HG02943 (cell line): ENCODE results near the gene FADS6.
"Not testable (repeated sequence)": the region's sequence is repeated elsewhere in the genome, so short reads cannot be mapped to it uniquely, and the experiment has no call there.

Source experiments
- ATAC-seq: cut with Tn5 transposase; IDR thresholded peaks from one replicate; pipeline ENCODE4 v1.9.1; 2021; ENCODE audit warnings: mild to moderate bottlenecking, low read depth, moderate library complexity; ENCODE audit not compliant: unreplicated experiment

Gene FADS6

DNA sequence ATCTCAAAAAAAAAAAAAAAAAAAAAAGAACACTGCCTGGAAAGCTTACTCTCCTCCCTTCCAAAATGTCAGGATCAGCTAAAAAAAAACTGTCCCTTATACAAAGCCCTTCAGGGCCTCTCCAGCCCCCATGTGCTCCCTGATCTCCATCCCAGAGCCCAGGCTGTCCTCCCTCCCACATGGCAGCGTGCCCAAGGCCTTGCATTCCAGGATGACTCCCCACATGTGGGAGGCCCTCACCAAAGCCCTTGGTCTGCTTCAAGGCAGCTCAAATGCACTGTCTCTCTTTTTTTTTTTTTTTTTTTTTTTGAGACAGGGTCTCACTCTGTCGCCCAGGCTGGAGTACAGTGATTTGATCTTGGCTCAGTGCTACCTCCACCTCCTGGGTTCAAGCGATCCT is 22.9 kb downstream of the FADS6 start:
- ATAC-seq, result no peak

DNA sequence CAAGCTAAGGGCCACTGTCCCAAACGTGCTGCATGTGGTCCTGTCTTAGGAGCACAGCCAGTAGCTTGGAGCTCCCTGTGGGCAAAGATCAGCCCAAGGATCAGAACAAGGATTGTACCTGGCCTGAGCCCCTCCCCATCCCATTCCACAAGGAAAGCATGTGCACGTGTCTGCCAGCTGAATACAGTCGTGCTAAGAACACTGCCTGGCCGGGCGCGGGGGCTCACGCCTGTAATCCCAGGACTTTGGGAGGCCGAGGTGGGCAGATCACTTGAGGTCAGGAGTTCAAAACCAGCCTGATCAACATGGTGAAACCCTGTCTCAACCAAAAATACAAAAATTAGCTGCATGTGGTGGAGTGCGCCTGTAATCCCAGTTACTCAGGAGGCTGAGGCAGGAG is 23.4 kb downstream of the FADS6 start:
- ATAC-seq, result not testable (repeated sequence)

DNA sequence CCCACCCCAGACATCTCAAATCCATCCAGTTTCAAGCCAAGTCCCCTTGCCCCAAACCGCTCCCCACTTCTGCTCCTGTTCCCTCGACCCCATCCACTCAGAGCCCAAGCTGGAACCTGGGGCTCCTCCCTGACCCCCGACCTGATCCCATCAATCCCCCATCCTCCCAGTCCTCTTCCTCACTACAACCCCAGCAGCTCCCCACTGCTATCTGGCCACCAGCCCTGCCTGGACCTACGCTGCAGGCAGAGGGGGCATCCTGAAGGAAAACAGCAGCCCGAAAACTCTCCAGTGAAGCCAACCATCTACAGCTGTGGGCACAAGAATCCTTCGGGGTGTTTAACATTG is 24.6 kb downstream of the FADS6 start:
- ATAC-seq, result no peak

DNA sequence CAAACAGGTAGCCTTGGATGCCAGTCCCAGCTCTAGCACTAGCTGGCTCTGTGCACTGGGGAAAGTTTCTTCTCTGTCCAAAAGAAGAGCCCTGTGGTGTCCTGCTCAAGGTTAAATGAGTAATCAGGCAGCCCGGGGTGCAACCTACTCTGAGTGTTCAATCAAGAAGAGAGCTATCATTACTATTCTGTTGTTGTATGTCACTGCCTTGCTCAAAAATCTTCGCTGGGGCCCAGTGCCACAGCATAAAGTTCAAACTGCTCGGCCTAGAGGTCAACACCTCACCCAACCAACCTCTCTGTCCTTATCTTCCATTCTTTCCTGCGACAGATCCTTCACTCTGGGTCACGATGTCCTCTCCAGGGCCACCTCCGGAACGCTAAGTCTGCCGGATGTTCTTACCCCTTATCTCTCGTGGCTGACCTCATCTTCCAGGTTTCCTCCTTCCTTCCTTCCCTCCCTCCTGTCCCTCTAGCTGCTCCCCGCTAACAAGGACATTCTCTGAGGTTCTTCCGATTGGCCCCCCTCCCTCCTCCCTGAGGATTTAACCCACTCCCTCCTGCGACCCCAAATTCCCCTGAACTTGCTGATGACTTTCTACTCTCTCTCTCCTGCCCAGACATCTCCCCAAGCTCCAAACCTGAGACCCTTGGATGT is 25.1 kb downstream of the FADS6 start:
- no peak for ATAC-seq

DNA sequence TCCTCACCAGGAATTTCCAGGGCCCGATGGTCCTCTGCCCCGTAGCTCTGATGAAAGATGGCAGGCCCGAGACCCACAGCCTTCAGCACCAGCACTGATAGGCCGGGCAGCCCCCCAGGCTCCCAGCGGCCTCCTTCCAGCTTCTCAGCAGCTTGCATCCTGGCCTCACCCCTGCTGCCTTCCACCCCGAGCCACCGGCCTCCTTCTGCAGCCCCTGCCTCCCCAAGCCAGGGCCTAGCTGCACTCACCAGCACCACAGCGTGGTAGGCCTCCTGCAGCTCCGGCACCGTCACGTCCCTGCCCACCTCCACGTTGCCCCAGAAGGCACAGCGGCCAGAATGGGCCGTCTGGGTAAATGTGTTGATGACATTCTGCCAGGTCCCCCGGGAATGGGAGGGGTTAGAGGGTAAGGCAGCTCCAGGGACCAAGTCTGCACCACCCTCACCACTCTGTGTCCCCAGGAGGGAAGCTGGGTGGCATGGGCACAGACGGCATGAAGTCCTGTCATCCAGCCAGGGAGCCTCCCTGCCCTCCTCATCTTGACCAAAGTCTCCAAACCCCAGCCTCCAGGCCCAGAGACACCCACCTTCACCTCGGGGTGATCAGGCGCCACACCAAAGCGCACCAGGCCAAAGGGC is 27.1 kb downstream of the FADS6 start:
- ATAC-seq, result no peak

DNA sequence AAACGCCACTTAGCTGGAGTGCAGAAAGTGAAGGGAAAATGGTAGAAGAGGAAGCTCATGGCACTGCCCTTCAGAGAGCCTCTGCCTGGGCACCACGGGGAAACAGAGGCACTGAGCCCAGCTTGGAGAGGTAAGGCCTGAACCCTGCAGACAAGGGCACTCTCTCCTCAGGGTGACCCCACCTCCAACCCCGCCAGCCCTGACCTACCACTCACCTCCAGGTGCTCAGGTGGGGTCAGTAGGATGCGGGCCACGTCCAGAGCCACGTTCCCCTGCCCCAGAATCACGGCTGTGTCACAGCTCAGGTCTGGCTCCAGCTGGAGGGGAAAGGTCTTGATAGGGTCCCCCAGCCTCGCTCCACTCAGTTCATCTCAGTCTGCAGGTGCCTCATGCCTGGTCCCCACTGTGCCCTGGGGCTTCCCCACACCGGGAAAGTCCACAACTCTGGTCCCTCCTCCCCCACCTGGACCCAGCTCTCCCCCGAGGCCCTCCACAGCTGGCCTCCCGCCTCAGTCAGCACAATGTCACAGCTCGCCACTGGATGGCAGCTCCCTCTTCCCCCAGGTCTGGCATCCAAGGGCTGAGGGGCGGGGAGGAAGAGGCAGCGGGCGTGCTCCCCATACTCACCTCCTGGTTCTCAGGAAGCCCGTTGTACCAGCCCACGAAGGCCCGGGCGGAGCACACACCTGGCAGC is 27.8 kb downstream of the FADS6 start:
- no peak for ATAC-seq

DNA sequence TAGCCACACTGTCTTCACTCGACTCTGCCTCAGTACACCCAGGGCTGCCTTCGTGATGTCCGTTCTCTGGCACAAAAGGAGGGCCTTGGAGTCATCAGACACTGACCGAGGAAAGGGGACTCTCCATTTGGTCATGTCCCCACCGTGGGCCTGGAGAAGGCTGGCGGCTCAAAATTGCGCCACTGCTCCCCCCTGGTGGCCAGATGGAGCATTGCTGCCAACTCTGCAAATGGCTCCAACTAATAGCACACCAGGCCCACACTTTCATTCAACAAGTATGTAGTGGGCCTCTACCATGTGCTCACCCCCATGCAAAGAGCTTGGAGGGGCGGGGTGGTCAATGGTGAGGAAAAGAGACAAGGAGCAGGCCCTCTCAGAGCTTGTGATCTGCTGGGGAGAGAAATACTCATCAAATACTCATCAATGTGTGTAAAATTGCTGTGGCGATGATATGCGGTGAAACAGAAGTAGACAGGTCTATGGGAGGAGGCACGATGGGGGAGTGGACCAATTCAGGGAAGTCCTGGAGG is 28.5 kb downstream of the FADS6 start:
- no peak for ATAC-seq

DNA sequence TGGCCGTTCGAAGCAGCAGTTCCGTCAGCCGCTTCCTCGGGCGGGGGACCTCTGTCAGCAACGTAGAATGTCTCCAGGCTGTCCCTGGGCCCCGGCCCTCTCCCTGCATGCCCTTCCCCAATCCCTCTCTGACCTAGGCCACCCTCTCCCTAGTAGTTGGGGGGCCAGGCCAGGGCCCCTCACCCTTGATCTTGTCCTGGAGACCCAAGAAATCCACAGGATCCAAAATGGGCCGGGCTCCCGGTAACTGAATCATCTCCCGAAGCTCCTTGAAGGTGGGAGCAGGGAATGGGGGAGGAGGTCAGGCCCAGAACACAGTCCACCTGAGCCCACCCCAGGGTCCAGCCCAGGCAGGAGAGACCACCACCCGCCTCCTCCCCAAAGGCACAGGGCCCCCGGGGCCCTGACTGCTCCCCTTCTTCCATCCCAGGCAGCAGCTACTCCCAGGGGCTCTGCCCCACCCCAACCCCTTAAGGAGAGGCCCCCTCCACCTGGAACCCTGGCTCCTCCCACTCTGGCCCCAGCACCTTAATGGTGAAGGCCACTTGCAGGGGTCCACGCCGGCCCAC is 29.1 kb downstream of the FADS6 start:
- ATAC-seq, result no peak

DNA sequence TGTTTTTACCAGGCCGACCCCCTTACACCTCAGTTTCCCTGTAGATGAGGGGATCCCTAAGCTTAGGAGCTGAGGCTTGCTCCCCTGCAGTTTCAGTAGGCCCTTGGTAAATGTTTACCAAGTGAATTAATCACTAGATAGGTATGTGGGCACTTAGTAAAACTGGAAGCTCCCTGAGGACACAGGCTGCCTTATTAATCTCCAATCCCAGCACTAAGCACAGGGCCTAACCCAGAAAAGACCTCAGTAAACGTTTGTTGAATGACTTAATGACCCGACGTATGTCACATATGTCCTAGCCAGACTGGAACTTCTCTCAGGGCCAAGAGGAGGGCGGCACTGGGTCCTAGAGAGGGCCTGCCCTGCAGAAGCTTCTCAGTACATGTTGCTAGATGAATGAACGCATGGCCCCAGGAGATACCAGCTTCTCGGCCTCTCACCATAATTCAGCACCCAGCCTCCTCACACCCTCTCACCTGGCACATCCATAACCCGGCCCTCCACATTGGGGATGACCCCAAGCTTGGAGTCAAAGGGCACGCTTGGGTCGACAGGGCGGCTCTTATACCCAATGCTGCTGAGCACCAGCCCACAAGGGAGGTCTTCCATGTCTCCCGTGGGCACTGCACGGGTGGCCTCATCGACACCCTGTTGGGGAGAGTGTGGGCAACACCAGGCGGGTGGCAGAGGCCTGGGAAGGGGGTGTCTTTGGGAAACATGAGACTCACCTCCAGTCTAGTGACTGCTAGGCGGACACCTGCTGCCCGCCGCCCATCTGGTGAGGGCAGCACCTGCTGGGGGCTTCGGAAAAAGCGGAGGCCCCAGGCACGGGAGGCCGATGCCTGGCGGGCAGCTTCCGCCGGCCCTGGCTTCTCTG is 29.8 kb downstream of the FADS6 start:
- no peak for ATAC-seq

DNA sequence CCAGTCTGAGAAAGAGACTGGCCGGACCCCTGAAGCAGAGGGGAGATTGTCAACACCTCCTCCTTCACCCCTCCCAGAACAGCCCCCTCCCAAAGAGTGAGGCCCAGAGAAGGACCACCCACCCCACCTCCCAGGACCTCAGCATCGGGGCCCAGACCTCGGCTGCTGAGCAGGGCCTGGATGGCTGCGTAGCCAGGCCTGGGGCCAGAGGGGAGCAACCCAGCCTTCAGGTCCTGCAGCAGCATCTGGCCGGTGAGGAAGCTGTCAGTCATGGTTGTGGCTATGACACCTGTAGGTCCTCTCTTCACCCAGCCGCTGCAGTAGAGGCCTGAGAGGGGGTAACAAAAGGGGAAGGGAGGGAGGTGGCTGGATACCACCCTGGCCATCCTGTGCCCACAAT is 30.5 kb downstream of the FADS6 start:
- no peak for ATAC-seq

DNA sequence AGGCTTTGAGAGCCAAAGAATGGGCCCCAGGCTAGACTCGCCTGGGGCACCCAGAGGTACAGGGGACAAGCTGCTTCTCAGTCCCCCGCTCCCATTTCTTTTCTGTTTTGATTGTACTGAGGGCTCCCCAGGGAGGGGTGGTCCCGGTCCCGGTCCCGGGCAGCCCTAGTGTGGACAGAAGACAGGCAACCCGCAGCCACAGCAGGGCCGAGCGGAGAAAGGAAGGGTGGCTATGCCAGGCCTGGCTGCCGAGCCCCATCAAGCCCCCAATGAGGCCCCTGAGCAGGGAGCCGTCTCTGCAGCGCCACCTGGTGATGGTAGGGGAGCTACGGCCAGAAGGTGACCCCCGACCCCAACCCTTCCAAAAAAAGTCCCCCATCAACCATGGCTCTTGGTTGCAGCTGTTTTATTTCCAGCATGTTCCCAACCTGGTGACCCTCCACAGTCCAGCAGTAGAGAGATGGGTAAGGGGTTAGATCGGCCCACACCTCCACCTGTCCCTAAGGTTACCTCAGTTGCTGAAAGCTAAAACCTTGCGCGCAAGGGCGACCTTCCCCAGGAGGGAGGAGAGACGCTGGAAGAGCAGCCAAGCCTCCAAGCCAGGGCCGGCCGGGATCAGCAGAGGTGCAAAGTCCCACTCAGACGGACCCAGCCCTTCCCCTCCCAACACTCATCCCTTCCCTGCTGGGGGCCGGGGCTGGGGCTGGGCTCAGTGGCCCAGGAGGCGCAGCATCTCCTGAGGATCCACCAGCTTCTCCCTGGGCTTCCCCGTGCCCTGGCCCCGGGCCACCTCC is 31.1 kb downstream of the FADS6 start:
- no peak for ATAC-seq

DNA sequence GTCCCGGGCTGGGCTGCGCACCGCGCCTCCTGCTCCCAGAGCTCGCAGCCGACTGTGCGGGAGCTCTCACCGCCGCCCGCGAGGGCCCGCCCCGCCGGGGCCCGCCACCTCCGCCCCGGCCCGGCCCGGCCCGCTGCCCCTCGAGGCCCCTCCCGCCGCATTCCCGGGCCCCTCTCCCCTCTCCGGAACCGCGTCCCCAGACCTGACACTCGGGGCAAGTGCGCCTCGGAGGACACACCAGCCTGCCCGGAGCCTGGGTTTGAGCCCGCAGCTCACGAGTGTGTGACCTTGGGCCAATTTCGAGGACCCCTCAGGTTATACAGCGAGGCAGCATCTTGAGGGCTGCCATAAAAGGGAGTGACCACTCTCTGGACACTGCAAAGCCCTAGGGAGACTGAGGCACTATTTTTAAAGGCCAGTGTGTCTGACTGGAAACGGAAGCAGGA is 31.7 kb downstream of the FADS6 start:
- ATAC-seq, result no peak

DNA sequence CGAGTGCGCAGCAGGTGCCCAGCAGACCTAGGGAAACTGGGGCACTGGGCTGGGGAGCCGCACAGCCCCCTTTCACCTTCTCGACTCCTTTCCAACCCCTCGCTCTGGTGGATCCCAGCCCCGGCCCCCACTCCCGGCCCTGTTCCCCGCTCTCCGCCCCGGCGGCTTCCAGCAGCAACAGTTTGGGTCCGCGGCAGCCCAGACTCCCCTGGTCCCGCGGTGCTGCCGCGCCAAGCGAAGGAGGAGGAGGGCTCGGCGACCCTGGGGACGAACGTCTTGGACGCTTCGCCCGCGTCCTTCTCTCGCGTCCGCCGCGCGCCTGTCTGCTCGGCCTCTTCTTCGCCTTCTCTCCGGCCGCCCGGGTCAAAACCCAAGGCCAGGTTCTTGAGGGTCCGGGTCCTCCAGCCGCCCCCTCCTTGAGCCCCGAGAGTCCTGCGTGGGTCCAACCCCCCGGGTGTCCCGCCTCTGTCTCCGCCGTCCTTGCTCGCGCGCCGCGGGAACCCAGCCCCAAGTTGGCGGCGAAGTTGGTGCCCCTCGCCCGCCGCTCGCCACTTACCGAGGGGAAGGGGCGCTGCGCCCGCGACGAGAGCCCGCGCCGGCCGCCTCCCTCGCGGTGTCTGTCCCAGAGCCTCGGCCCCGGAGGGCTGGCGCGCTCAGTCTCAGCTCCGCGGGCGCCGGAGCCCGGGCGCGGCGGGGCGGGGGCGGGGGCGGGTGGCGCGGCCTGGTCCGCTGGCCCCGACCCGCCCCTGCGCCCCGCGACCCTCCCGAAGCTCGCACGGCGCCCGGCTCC is 32.4 kb downstream of the FADS6 start:
- no peak for ATAC-seq

DNA sequence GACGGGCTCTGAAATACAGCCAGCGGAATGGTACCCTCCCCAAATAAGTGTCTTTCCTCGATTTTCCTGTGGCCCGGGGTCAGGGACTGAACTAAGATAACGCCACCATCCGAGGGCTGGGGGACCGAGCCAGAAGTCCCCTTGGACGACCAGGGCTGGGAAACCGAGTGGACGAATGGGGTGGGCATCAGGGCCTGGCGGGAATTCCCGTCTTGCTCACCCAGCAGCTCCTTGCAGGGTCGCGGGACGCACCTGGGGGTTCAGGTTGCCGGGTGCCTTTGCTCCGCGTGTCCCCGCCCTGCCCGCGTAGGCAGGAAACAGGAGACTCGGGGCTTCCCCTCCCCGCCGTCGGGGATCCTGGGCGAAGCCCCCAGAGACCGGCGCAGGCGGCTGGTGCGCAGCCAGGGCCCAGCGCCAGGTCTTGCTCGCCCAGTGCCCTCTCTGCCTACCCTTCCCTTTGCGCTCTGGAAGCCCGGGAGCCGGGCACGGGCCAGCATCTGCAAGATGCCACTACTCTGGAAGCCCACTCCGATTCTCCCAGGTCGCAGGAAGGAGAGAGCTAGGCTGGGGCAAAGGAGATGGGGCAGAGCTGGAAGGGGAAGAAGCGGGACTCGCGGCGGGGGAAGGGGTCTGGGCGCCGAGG is 33.1 kb downstream of the FADS6 start:
- no peak for ATAC-seq

DNA sequence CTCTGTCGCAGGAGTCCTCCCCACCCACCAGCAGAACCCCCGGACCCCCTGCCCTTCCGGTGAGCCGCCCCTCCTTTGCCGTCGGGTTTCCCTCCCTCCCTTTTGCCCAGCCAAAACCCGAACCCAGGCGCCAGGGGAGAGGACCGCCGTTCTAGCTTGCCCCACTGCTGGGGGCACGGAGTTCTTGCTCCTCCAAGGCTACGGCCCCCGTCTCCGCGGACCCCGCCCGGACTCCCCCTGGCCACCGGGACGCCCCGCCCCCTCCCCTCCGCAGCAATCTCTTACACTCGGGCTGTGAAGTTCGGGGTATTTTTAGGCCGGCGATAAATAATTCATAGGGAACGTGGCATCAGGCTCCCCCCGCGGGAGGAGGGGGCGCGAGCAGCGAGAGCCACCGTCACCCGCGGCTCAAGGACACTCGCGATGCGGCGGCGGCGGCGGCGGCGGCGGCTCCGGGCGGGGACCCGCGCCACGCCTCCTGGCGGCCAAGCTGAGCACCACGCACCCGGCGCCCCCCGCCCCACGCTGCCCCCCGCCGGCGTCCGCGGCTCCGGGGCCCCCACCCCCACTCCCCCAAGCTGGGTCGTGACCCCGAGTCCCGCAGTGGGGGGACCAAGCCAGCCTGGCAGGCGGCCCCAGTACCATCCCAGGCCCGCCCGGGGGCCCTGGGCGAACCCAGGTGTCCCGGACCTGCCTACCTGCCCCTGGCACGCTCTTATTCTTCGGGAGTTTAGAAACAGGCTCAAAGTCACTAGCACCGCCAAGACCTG is 33.8 kb downstream of the FADS6 start, which contains the start of gene GRIN2C:
GRIN2C (minus strand) TSS at position 427 of the 770 bp plus-strand sequence. CDS start 4,793 bp downstream, outside the sequence.
- ATAC-seq, result no peak

DNA sequence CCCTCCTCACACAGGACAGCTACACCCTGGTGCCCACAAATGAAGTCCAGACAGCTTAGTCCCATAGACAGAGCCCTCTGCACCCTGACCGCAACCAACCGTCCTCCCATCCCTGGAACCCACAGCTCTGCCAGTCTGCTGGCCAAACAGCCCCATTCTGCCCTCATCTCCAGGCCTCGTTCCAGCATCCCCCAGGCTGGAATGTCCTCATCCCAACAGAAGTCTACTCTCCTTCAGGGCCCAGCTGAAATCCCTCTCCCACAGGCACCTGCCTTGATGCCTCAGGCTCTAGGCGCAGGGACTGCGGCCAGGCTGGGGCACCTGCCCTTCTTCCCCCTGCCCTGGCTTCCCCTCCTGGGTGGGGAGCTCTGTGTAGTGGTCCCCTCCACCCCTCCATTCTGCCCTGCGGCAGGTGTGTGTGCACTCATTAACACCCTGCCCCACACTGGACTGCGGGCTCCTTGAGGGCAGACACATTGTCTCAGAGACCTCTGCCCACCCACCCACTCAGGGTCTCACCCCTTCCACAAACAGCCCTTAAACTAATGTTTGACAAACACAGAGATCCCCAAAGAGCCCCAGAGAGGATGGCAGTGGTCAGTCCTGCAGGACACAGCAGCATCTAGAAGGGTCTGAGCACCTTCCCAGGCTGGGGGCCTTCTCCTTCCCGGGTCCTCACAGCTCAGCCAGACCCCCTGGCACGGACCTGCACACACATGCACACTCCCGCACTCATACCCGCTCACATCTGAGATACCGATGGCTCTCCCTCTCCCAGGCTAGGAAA is 34.6 kb downstream of the FADS6 start:
- no peak for ATAC-seq

DNA sequence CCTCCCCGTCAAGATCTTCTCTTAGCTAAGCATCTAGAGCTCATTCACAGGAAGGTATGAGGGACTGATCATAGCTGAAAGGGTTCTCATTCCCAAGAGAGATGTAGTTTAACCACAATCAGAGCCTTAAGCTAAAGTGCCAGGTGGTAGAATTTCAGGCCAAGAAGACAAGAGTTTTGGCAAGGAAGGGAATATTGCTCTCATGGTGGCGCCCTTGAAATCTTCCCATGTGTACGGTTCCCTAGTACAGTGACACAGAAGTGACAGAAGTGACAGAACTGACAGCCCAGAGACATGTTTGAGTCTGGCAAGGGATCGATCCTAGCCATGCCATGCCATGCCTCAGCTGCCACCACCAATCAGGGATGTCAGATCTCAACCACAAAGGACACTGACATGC is 36.2 kb downstream of the FADS6 start:
- no peak for ATAC-seq
